ENCODE results near the gene VASP.

- TF ChIP-seq YY1 (IDR thresholded peaks at IDR 0.05; ENCODE audit: insufficient read depth, insufficient read length) (no peak), ZNF274 (IDR thresholded peaks at IDR 0.05; ENCODE audit: low read depth, low read length) (no peak), SUZ12 (IDR thresholded peaks at IDR 0.05; ENCODE audit: extremely low read depth, insufficient read depth, insufficient read length) (no peak)
These were observed 8.6 kb downstream of the VASP start for GRCh38 chr19:45515807-45516401.

All from NT2/D1 (cell line).